ENCODE data around the gene VSTM2B.

VSTM2B gene

DNA sequence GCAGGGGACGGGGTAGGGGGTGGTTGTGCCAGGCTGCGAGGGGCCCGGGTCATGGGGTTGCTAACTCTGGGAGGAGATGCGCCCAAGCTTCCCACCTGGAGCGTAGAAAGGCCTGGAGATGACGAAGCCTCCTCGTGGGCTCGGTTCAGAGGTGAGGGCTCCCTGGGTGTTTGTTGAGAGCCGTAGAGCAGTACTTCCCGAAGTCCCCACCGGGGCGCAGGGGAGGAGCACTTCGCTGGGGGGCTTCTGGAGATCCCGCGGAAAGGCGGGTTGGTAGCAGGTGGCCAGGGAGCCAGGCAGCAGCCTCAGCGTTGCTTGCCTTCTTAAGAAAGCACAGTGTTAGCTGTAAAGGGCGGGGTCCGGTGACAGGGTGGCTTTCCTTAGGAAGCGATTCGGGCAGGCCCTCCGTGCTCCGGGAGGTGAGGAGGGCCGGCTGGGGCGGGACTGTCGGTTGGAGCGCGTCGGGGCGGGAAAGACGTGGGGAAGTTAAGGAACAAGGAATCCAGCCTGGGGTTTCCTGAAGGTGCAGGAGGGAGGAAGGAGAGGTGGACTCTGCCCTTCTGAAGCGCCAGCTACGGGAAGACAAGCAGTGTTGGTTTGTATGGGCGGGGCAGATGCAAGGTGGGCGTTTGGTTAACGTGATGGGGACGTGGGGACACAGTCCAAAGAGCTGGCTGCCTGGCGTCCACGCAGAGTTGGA is 3.3 kb downstream of the VSTM2B start:
- DNase-seq (ENCODE audit: low read depth), result no peak
- H3K4me3 ChIP-seq (ENCODE audit: control insufficient read depth, low read depth, low read length), result no peak overlapping the region
- TF ChIP-seq, protein P1, sequence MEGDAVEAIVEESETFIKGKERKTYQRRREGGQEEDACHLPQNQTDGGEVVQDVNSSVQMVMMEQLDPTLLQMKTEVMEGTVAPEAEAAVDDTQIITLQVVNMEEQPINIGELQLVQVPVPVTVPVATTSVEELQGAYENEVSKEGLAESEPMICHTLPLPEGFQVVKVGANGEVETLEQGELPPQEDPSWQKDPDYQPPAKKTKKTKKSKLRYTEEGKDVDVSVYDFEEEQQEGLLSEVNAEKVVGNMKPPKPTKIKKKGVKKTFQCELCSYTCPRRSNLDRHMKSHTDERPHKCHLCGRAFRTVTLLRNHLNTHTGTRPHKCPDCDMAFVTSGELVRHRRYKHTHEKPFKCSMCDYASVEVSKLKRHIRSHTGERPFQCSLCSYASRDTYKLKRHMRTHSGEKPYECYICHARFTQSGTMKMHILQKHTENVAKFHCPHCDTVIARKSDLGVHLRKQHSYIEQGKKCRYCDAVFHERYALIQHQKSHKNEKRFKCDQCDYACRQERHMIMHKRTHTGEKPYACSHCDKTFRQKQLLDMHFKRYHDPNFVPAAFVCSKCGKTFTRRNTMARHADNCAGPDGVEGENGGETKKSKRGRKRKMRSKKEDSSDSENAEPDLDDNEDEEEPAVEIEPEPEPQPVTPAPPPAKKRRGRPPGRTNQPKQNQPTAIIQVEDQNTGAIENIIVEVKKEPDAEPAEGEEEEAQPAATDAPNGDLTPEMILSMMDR (conservative IDR thresholded peaks at IDR 0.05; ENCODE audit: control insufficient read depth, insufficient read depth, low read depth, low read length), result no peak

DNA sequence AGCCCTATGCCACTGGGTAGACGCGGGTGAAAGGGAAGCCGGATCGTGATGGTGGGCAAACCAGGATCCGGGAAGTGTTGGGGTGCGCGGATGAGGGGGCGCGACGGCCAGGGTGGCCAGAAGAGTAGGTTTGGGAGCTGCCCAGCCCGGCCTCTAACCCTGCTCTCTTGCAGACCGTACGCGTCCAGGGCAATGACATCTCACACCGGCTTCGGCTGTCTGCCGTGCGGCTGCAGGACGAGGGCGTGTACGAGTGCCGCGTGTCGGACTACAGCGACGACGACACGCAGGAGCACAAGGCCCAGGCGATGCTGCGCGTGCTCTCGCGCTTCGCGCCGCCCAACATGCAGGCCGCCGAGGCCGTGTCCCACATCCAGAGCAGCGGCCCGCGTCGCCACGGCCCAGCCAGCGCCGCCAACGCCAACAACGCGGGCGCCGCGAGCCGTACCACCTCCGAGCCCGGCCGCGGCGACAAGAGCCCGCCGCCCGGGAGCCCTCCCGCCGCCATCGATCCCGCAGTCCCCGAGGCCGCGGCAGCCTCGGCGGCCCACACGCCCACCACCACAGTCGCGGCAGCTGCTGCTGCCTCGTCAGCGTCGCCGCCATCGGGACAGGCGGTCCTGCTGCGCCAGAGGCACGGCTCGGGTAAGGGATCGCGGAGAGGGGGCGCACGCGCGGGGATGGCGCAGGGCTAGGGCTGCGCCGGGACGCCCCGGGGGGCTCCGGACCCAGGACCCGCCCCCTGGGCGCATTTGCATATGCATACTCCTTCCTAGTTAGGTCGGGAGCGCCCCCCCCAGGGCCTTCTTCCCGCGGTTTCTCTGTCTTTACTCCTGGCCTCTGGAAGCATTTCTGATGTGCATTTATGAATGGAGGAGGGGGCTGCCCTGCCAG is 4.1 kb downstream of the VSTM2B start:
- TF ChIP-seq, protein P1 (conservative IDR thresholded peaks at IDR 0.05; ENCODE audit: control insufficient read depth, insufficient read depth, low read depth, low read length), result no peak
- no peak overlapping the region for H3K4me3 ChIP-seq (ENCODE audit: control insufficient read depth, low read depth, low read length)
- DNase-seq (ENCODE audit: low read depth), result no peak

DNA sequence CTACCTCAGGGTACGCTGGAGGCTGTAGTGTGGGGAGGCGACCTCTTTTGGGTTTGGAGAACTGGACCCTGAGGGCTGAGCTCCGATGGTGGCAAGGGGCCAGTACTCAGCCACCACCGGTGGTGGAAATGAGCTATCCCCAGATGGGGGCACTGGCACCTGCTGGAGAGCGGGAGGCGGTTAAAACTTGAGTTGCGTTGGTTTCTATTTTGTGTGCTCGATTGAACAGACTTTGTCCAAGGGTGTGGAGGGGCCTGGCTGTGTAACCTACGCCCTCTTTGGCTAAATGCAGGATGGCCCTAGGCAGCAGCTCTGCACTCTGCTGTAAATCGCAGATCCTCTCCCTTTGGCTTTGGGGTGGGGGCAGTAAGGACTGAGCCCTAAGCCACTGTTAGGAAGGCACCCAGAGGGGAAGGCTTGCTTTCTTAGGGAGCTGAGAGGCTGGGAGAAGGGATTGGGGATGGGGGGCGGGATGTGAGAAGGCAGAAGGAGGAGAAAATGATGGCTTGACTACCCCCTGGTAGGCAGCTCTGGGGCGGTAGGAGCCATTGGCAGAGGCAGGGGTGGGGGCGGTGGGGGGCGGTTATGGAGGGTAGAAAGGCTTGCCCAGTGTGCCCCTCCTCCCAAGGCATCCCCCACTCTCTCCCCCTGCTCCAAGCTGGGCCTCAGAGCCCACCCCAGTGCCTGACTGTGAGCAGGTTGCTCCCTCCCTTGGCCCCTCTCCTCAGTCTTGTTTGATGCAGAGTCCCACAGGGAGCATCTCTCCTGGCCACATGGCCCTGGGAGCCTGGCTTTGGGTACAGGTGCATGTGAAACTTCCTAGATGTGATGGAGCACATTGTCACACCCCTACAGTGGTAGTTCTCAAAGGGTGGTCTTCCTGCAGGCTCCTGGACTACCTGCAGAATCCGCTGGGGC is 5.0 kb downstream of the VSTM2B start:
- H3K4me3 ChIP-seq (ENCODE audit: control insufficient read depth, low read depth, low read length), result no peak overlapping the region
- TF ChIP-seq, protein P1 (conservative IDR thresholded peaks at IDR 0.05; ENCODE audit: control insufficient read depth, insufficient read depth, low read depth, low read length), result no peak
- no peak for DNase-seq (ENCODE audit: low read depth)

DNA sequence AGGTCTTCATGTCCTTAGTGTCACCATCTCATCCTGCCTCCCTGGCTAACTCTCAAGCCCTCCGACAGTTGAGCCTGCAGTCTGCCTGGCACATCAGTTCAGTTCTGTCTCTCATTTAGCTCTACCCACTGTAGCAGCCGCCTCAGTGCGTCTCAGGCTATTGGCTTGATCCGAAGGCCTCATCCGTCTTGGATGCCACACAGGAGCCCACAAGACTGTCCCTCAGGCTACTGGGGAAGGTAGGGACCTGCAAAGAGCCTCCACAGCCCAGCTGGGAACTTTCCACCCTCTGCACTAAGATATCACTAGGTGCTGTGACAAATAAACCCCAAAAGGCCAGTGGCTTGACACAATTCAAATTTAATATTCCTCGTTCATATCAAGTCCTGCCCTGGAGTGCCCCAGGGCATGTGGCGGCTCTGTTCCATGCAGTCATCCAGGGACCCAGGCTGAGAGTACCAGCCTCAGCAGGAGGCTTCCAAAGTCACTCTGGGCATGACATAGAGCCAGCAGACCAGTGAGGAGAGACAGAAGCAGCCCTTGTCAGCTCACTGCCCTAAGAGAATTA is 5.7 kb downstream of the VSTM2B start:
- DNase-seq (ENCODE audit: low read depth), result no peak
- no peak overlapping the region for H3K4me3 ChIP-seq (ENCODE audit: control insufficient read depth, low read depth, low read length)
- TF ChIP-seq, protein P1 (conservative IDR thresholded peaks at IDR 0.05; ENCODE audit: control insufficient read depth, insufficient read depth, low read depth, low read length), result no peak

DNA sequence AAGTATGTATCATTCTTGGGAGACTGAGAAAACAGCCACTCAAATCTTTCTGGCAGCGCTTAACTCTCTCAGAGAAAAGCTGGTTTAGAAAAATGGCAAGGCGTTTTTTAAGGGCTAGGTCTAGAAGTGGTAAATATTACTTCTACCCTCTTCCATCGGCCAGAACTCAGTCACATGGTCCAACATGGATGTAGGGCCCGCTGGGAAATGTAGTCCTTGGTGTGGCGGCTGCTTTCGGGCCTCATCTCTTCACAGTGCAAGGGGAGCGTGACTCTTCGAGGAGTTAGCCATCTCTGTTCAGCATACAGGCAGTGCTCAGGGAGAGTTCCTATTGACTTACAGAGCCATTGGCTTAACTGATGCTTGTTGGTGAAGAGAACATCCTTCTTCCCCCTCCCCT is 6.3 kb downstream of the VSTM2B start:
- no peak overlapping the region for H3K4me3 ChIP-seq (ENCODE audit: control insufficient read depth, low read depth, low read length)
- no peak for DNase-seq (ENCODE audit: low read depth)
- TF ChIP-seq, protein P1 (conservative IDR thresholded peaks at IDR 0.05; ENCODE audit: control insufficient read depth, insufficient read depth, low read depth, low read length), result no peak

DNA sequence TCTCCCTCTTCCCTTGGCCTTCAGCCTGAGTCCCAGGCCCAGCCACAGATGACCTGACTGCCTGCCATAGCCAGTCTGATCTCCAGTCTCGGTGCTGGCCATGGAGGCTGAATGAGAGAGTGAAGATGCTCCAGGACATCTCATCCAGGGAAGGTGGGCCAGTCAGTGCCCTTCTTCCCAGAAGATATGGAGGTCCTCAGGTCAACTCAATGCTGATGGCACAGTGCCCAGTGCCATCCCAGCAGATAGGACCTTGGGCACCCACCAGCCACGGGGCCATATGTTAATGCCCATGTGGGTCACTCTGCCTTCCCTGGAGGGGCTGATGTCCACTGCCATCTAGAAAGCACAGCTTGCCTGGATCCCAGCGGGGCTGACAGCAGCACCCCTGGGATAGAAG is 7.2 kb downstream of the VSTM2B start:
- DNase-seq (ENCODE audit: low read depth), result no peak
- TF ChIP-seq, protein P1 (conservative IDR thresholded peaks at IDR 0.05; ENCODE audit: control insufficient read depth, insufficient read depth, low read depth, low read length), result no peak
- no peak overlapping the region for H3K4me3 ChIP-seq (ENCODE audit: control insufficient read depth, low read depth, low read length)
